SK-N-SH (cell line): ENCODE measurements around the gene UPB1. TPM values are rescaled to one million over a fixed set of nuclear protein-coding genes. Genes with fewer than 3 reads are reported as not detected.

Source experiments
- CTCF ChIA-PET: fragments of 300-600, 350-600 bp; formaldehyde crosslinking; extraction: SDS; loops from one replicate; lab custom pipeline; 2021; lab: Yijun Ruan, JAX
- POLR2A ChIA-PET: fragments of 350-600 bp; sonication (Branson Sonifier 250); formaldehyde crosslinking; extraction: SDS; loops from one replicate; lab custom pipeline; 2020; ENCODE audit warnings: antibody characterized with exemption, inconsistent platforms; lab: Yijun Ruan, JAX
- DNase-seq: peaks from one replicate; pipeline ENCODE4 v3.0.0; 2012
- H2AFZ ChIP-seq: fragments of 200-600 bp; sonication (generic); 2 replicates; pipeline ENCODE4 v1.8.1; 2016; ENCODE audit warnings: antibody characterized with exemption, mild to moderate bottlenecking, low read depth
- H3F3A ChIP-seq: fragments of 200-600 bp; sonication (generic); replicated peaks from 2 replicates; pipeline ENCODE3; 2016; ENCODE audit warnings: antibody characterized with exemption, mild to moderate bottlenecking; ENCODE audit not compliant: insufficient read depth
- H3K27ac ChIP-seq, 2 experiments: fragments of 200-500 bp in 1 of 2; fragments of 200-600 bp in 1 of 2; sonication (Bioruptor generic) in 1 of 2; sonication (generic), shearing (Covaris generic) in 1 of 2; 2 replicates each; pipeline versions ENCODE4 v1.5.1 to v1.6.1; 2014 to 2016; ENCODE audit warnings: low read depth in 2 of 2, inconsistent platforms in 1 of 2, low read length in 1 of 2, mild to moderate bottlenecking in 1 of 2, mixed read lengths in 1 of 2
- H3K27me3 ChIP-seq: fragments of 200-600 bp; sonication (generic), shearing (Covaris generic); 2 replicates; pipeline ENCODE4 v1.6.1; 2016; ENCODE audit warnings: mixed run types; ENCODE audit not compliant: insufficient read depth
- H3K36me3 ChIP-seq, 2 experiments: fragments of 200-500 bp in 1 of 2; fragments of 200-600 bp in 1 of 2; sonication (Bioruptor generic) in 1 of 2; sonication (generic) in 1 of 2; replicated peaks in 1 of 2; 2 replicates each; pipeline versions ENCODE3 to v1.5.1; 2014 to 2016; ENCODE audit warnings: low read length in 1 of 2, mild to moderate bottlenecking in 1 of 2; ENCODE audit not compliant: insufficient read depth in 2 of 2, control insufficient read depth in 1 of 2
- H3K4me1 ChIP-seq, 2 experiments: fragments of 200-500 bp in 1 of 2; fragments of 200-600 bp in 1 of 2; sonication (Bioruptor generic) in 1 of 2; sonication (generic), shearing (Covaris generic) in 1 of 2; 2 replicates each; pipeline versions ENCODE4 v1.5.1 to v1.6.1; 2014 to 2016; ENCODE audit warnings: low read depth in 1 of 2, low read length in 1 of 2, mixed run types in 1 of 2; ENCODE audit not compliant: insufficient read depth in 2 of 2, control insufficient read depth in 1 of 2
- H3K4me2 ChIP-seq: fragments of 200-600 bp; sonication (generic), shearing (Covaris generic); 2 replicates; pipeline ENCODE4 v1.6.1; 2017; ENCODE audit warnings: mixed run types
- H3K4me3 ChIP-seq, 2 experiments: fragments of 200-500 bp in 1 of 2; fragments of 200-600 bp in 1 of 2; sonication (Bioruptor generic) in 1 of 2; sonication (generic), shearing (Covaris generic) in 1 of 2; 2 replicates each; pipeline versions ENCODE4 v1.5.1 to v1.8.1; 2014 to 2016; ENCODE audit warnings: low read depth in 2 of 2, inconsistent platforms in 1 of 2, low read length in 1 of 2, mild to moderate bottlenecking in 1 of 2, mixed read lengths in 1 of 2, moderate library complexity in 1 of 2
- H3K79me2 ChIP-seq: fragments of 200-600 bp; sonication (generic); 2 replicates; pipeline ENCODE4 v1.8.1; 2017; ENCODE audit warnings: mild to moderate bottlenecking; ENCODE audit not compliant: insufficient read depth
- H3K9ac ChIP-seq: fragments of 200-600 bp; sonication (generic); 2 replicates; pipeline ENCODE4 v1.6.1; 2017; ENCODE audit warnings: mixed run types
- H3K9me2 ChIP-seq: fragments of 200-600 bp; sonication (generic); 2 replicates; pipeline ENCODE4 v1.6.1; 2017; ENCODE audit warnings: mixed run types
- H3K9me3 ChIP-seq: fragments of 200-600 bp; sonication (generic); 2 replicates; pipeline ENCODE4 v1.6.1; 2017; ENCODE audit warnings: mixed run types, mild to moderate bottlenecking, moderate library complexity
- H4K20me1 ChIP-seq: fragments of 200-600 bp; sonication (generic); 2 replicates; pipeline ENCODE4 v1.6.1; 2017; ENCODE audit warnings: mild to moderate bottlenecking, mixed run types; ENCODE audit not compliant: insufficient read depth
- CHD2 ChIP-seq: fragments of 150-350 bp; IDR thresholded peaks from 2 replicates; pipeline ENCODE4 v1.6.1; 2018; ENCODE audit warnings: low read length; ENCODE audit not compliant: partially characterized antibody
- CTCF ChIP-seq: fragments of 200-600 bp; sonication (generic); IDR thresholded peaks from 2 replicates; pipeline ENCODE4 v1.6.1; 2017; ENCODE audit warnings: antibody characterized with exemption, mild to moderate bottlenecking, moderate library complexity
- ELF1 ChIP-seq: IDR thresholded peaks from 2 replicates; pipeline ENCODE4 v1.4.0; 2012
- GABPA ChIP-seq: IDR thresholded peaks from 2 replicates; pipeline ENCODE4 v1.4.0; 2012; ENCODE audit warnings: low read depth, mild to moderate bottlenecking
- GATA2 ChIP-seq: sonication (generic); formaldehyde crosslinking; IDR thresholded peaks from 2 replicates; pipeline ENCODE4 v1.5.0; 2020; ENCODE audit warnings: mild to moderate bottlenecking, missing genetic modification reagents
- RCOR1 ChIP-seq: fragments of 150-350 bp; IDR thresholded peaks from 2 replicates; pipeline ENCODE4 v1.6.1; 2017; ENCODE audit warnings: antibody characterized with exemption, low read length
- REST ChIP-seq: IDR thresholded peaks from 2 replicates; pipeline ENCODE4 v1.6.1; 2012; ENCODE audit warnings: mild to moderate bottlenecking, low read depth, low read length, moderate library complexity
- RFX5 ChIP-seq: IDR thresholded peaks from 2 replicates; pipeline ENCODE4 v1.6.1; 2012; ENCODE audit warnings: mild to moderate bottlenecking, improper control_type of control experiment, low read length
- SIN3A ChIP-seq: IDR thresholded peaks from 2 replicates; pipeline ENCODE4 v1.6.1; 2012; ENCODE audit warnings: low read depth, mild to moderate bottlenecking, low read length, moderate library complexity, borderline replicate concordance
- SMC3 ChIP-seq: IDR thresholded peaks from 2 replicates; pipeline ENCODE4 v1.6.1; 2012; ENCODE audit warnings: low read depth, low read length, improper control_type of control experiment
- TCF12 ChIP-seq: IDR thresholded peaks from 2 replicates; pipeline ENCODE4 v1.4.0; 2012
- YY1 ChIP-seq: IDR thresholded peaks from 2 replicates; pipeline ENCODE4 v1.4.0; 2012; ENCODE audit warnings: low read depth, mild to moderate bottlenecking
- WGBS: methylation state at CpG from one replicate; pipeline ENCODE4 v1.1.6; 2017; ENCODE audit warnings: low lambda C conversion rate; 5-methylcytosine and 5-hydroxymethylcytosine counted together
- polyA plus RNA-seq, 3 experiments: library from polyadenylated mRNA; depleted of rRNA; stranded (reverse); fragments of >200 nt; gene quantifications; 2 replicates each; pipeline ENCODE4 v1.2.3, GENCODE V29; 2012
- TF ChIP-seq, protein P1 (sequence below): IDR thresholded peaks from 2 replicates; pipeline ENCODE4 v1.4.0; 2012; ENCODE audit warnings: low read depth, borderline replicate concordance
- TF ChIP-seq, protein P2 (sequence below): IDR thresholded peaks from 2 replicates; pipeline ENCODE4 v1.4.0; 2012; ENCODE audit warnings: low read depth, borderline replicate concordance
- TF ChIP-seq, protein P3 (sequence below): fragments of 150-350 bp; IDR thresholded peaks from 2 replicates; pipeline ENCODE4 v1.6.1; 2016; ENCODE audit warnings: mild to moderate bottlenecking, low read depth, low read length

Gene UPB1
- polyA plus RNA-seq, 1 of the 3 experiments (the other 2 are of a cell fraction) = 0.30 TPM

DNA sequence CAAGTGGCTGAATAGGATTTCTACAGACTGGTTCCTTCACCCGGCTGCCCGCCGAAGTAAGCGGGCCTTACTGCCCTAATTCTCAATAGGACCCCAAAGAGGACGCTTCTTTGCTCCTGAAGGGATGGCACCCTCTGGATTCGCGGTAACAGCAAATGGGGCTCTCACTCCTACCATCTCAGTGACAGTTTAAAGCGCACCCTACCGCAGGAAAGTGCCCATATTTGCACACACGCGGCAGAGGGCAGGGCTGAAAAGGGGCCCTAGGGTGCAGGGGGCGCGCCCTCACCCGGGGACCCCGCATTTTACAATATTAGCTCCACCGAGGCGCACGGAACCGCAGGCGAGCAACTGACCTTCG, 985 bp upstream of the UPB1 start:
- Histone ChIP-seq H3K4me2 (no peak overlapping the region), H3K9me2 (no peaks in the 10 kb centered on the region), H3K4me1 (peaks cover 0 to 21% of the 10 kb centered on the region in 2 experiments; a peak in 1 of 4 replicates), H3F3A (no peaks in the 10 kb centered on the region), H4K20me1 (no peaks in the 10 kb centered on the region), H3K9me3 (no peaks in the 10 kb centered on the region), H3K27ac (no peak overlapping the region), H3K9ac (no peak overlapping the region), H3K36me3 (no peaks in the 10 kb centered on the region), H2AFZ (no peak overlapping the region), H3K79me2 (no peaks in the 10 kb centered on the region), H3K27me3 (no peaks in the 10 kb centered on the region), H3K4me3 (no peak overlapping the region)
- WGBS = 97% methylated on average over 14 of the region's 21 CpGs
- TF ChIP-seq CHD2 (no peak), REST (no peak), GABPA (no peak), CTCF (no peak), RCOR1 (no peak), GATA2 (CRISPR knock-in tag) (no peak), YY1 (no peak), RFX5 (no peak), TCF12 (no peak), ELF1 (no peak), SMC3 (no peak), SIN3A (no peak)
- TF ChIP-seq, protein P1, sequence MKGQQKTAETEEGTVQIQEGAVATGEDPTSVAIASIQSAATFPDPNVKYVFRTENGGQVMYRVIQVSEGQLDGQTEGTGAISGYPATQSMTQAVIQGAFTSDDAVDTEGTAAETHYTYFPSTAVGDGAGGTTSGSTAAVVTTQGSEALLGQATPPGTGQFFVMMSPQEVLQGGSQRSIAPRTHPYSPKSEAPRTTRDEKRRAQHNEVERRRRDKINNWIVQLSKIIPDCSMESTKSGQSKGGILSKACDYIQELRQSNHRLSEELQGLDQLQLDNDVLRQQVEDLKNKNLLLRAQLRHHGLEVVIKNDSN = no peak
- TF ChIP-seq, protein P2, sequence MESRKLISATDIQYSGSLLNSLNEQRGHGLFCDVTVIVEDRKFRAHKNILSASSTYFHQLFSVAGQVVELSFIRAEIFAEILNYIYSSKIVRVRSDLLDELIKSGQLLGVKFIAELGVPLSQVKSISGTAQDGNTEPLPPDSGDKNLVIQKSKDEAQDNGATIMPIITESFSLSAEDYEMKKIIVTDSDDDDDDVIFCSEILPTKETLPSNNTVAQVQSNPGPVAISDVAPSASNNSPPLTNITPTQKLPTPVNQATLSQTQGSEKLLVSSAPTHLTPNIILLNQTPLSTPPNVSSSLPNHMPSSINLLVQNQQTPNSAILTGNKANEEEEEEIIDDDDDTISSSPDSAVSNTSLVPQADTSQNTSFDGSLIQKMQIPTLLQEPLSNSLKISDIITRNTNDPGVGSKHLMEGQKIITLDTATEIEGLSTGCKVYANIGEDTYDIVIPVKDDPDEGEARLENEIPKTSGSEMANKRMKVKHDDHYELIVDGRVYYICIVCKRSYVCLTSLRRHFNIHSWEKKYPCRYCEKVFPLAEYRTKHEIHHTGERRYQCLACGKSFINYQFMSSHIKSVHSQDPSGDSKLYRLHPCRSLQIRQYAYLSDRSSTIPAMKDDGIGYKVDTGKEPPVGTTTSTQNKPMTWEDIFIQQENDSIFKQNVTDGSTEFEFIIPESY = no peak
- TF ChIP-seq, protein P3, sequence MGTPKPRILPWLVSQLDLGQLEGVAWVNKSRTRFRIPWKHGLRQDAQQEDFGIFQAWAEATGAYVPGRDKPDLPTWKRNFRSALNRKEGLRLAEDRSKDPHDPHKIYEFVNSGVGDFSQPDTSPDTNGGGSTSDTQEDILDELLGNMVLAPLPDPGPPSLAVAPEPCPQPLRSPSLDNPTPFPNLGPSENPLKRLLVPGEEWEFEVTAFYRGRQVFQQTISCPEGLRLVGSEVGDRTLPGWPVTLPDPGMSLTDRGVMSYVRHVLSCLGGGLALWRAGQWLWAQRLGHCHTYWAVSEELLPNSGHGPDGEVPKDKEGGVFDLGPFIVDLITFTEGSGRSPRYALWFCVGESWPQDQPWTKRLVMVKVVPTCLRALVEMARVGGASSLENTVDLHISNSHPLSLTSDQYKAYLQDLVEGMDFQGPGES = no peak
- ChIA-PET POLR2A (no interaction called here), CTCF (no interaction called here)
- no peak for DNase-seq
